GM19351 (cell line): ENCODE results near the gene PPAN.

Source experiments
- ATAC-seq: cut with Tn5 transposase; IDR thresholded peaks from one replicate; pipeline ENCODE4 v1.9.1; 2021; ENCODE audit warnings: mild to moderate bottlenecking, moderate library complexity; ENCODE audit not compliant: unreplicated experiment

PPAN gene

GRCh38 chr19:10113592-10113963, 7.4 kb downstream of the PPAN start:
- ATAC-seq = no peak

GRCh38 chr19:10113964-10114650, 7.9 kb downstream of the PPAN start:
- no peak for ATAC-seq

- ATAC-seq = no peak
Observed at GRCh38 chr19:10114651-10115391, 8.7 kb downstream of the PPAN start.

GRCh38 chr19:10115392-10116084, 9.4 kb downstream of the PPAN start:
- no peak for ATAC-seq

- ATAC-seq = no peak
Observed at GRCh38 chr19:10116085-10116865, 10.1 kb downstream of the PPAN start.

GRCh38 chr19:10116866-10117616, 10.9 kb downstream of the PPAN start:
- ATAC-seq = no peak

GRCh38 chr19:10118960-10119359, 12.8 kb downstream of the PPAN start:
- no peak for ATAC-seq

- ATAC-seq = no peak
Observed at GRCh38 chr19:10120538-10121189, 14.5 kb downstream of the PPAN start.

- no peak for ATAC-seq
Observed at GRCh38 chr19:10122045-10122444, 15.9 kb downstream of the PPAN start.

- ATAC-seq = no peak
Observed at GRCh38 chr19:10124429-10124828, 18.3 kb downstream of the PPAN start.

- no peak for ATAC-seq
Observed at GRCh38 chr19:10126213-10126639, 20.1 kb downstream of the PPAN start.

- ATAC-seq = no peak
Observed at GRCh38 chr19:10132905-10133304, 26.7 kb downstream of the PPAN start.

GRCh38 chr19:10133596-10133995, 27.4 kb downstream of the PPAN start:
- no peak for ATAC-seq

- ATAC-seq = no peak
Observed at GRCh38 chr19:10134040-10134439, 27.9 kb downstream of the PPAN start.

GRCh38 chr19:10135551-10136334, 29.6 kb downstream of the PPAN start:
- no peak for ATAC-seq

GRCh38 chr19:10136936-10137335, 30.8 kb downstream of the PPAN start:
- no peak for ATAC-seq

GRCh38 chr19:10137751-10138682, 31.9 kb downstream of the PPAN start:
- no peak for ATAC-seq
